GM23338 (cell line): ENCODE measurements around the gene NFX1. TPM values are rescaled to one million over a fixed set of nuclear protein-coding genes. Genes with fewer than 3 reads are reported as not detected.

Experiments
- ATAC-seq: fragments of 200-7000 bp; cut with Tn5 transposase; 3 replicates; pipeline ENCODE4 v1.9.1; 2020
- DNase-seq: peaks from one replicate; pipeline ENCODE4 v3.0.0-alpha.2; 2015; ENCODE audit warnings: low spot score
- H2AFZ ChIP-seq: fragments of 200-600 bp; sonication (generic); 2 replicates; pipeline ENCODE4 v1.8.0; 2016; ENCODE audit warnings: antibody characterized with exemption, mild to moderate bottlenecking, moderate library complexity
- H3F3A ChIP-seq: fragments of 200-600 bp; sonication (generic); replicated peaks from 2 replicates; pipeline ENCODE4 v1.8.0; 2017; ENCODE audit warnings: antibody characterized with exemption, mixed run types, low read depth
- H3K27ac ChIP-seq: fragments of 200-600 bp; sonication (generic); 2 replicates; pipeline ENCODE4 v1.6.1; 2016; ENCODE audit warnings: low read depth
- H3K27me3 ChIP-seq: fragments of 200-600 bp; sonication (generic); 2 replicates; pipeline ENCODE4 v1.8.0; 2016; ENCODE audit warnings: mild to moderate bottlenecking, mixed run types, moderate library complexity; ENCODE audit not compliant: insufficient read depth
- H3K36me3 ChIP-seq: fragments of 200-600 bp; sonication (generic); 2 replicates; pipeline ENCODE4 v1.8.0; 2016; ENCODE audit warnings: mild to moderate bottlenecking; ENCODE audit not compliant: insufficient read depth
- H3K4me1 ChIP-seq: fragments of 200-600 bp; sonication (generic); 2 replicates; pipeline ENCODE4 v1.8.0; 2016; ENCODE audit warnings: mild to moderate bottlenecking, moderate library complexity; ENCODE audit not compliant: insufficient read depth
- H3K4me2 ChIP-seq: fragments of 200-600 bp; sonication (generic); 2 replicates; pipeline ENCODE4 v1.7.1; 2017; ENCODE audit warnings: mixed run types
- H3K4me3 ChIP-seq: fragments of 200-600 bp; sonication (generic); 2 replicates; pipeline ENCODE4 v1.6.1; 2016; ENCODE audit warnings: mixed run types
- H3K79me2 ChIP-seq: fragments of 200-600 bp; sonication (generic); replicated peaks from 2 replicates; pipeline ENCODE4 v1.8.0; 2017; ENCODE audit warnings: mild to moderate bottlenecking; ENCODE audit not compliant: insufficient read depth
- H3K9me2 ChIP-seq: fragments of 200-600 bp; sonication (generic); 2 replicates; pipeline ENCODE4 v1.8.0; 2017; ENCODE audit not compliant: insufficient read depth
- H4K20me1 ChIP-seq: fragments of 200-600 bp; sonication (generic); replicated peaks from 2 replicates; pipeline ENCODE4 v1.8.0; 2017; ENCODE audit warnings: mild to moderate bottlenecking; ENCODE audit not compliant: insufficient read depth
- H3K27ac Mint-ChIP-seq: 2 replicates; pipeline ENCODE4 v1.8.0; 2020; ENCODE audit warnings: inconsistent platforms, mild to moderate bottlenecking, moderate library complexity, mixed read lengths
- H3K27me3 Mint-ChIP-seq: 3 replicates; pipeline ENCODE4 v1.8.0; 2022; ENCODE audit warnings: low read depth, mild to moderate bottlenecking, moderate library complexity, mixed read lengths, inconsistent platforms; ENCODE audit not compliant: insufficient read depth, poor library complexity
- H3K36me3 Mint-ChIP-seq: 3 replicates; pipeline ENCODE4 v1.8.0; 2021; ENCODE audit warnings: low read depth, mild to moderate bottlenecking, inconsistent platforms, moderate library complexity, mixed read lengths
- H3K4me1 Mint-ChIP-seq: 3 replicates; pipeline ENCODE4 v1.8.0; 2020; ENCODE audit warnings: mild to moderate bottlenecking, inconsistent platforms, mixed read lengths
- H3K4me3 Mint-ChIP-seq: 3 replicates; pipeline ENCODE4 v1.8.0; 2021; ENCODE audit warnings: moderate library complexity, mild to moderate bottlenecking, inconsistent platforms, mixed read lengths
- H3K9me3 Mint-ChIP-seq: 3 replicates; pipeline ENCODE4 v1.8.0; 2020; ENCODE audit warnings: moderate library complexity, mild to moderate bottlenecking, inconsistent platforms, mixed read lengths
- CREB1 ChIP-seq: fragments of 250-450 bp; sonication (Bioruptor Pico); IDR thresholded peaks from 2 replicates; pipeline ENCODE4 v1.5.0; 2020; ENCODE audit warnings: low read depth, mild to moderate bottlenecking, moderate library complexity
- CTCF ChIP-seq, 2 experiments: fragments of 200-600 bp in 1 of 2; sonication (generic) in 1 of 2; conservative IDR thresholded peaks; 2 replicates each; pipeline versions ENCODE4 v1.5.1 to v1.6.1; 2016 to 2017; ENCODE audit warnings: antibody characterized with exemption in 2 of 2, low read depth in 2 of 2, mild to moderate bottlenecking in 2 of 2, moderate library complexity in 1 of 2
- ETS1 ChIP-seq: IDR thresholded peaks from 2 replicates; pipeline ENCODE4 v1.6.1; 2016; ENCODE audit warnings: antibody characterized with exemption
- EZH2 ChIP-seq: fragments of 200-600 bp; sonication (generic); IDR thresholded peaks from one replicate; pipeline ENCODE4 v1.8.0; 2017; ENCODE audit warnings: antibody characterized with exemption, mild to moderate bottlenecking, low read depth; ENCODE audit not compliant: unreplicated experiment
- EZH2phosphoT487 ChIP-seq: fragments of 200-600 bp; sonication (generic); IDR thresholded peaks from one replicate; pipeline ENCODE4 v1.8.1; 2018; ENCODE audit warnings: antibody characterized with exemption; ENCODE audit not compliant: unreplicated experiment
- JUNB ChIP-seq: IDR thresholded peaks from one replicate; pipeline ENCODE4 v1.6.1; 2016; ENCODE audit warnings: antibody characterized with exemption; ENCODE audit not compliant: unreplicated experiment
- NANOG ChIP-seq: IDR thresholded peaks from 2 replicates; pipeline ENCODE4 v1.6.1; 2016; ENCODE audit warnings: antibody characterized with exemption, borderline replicate concordance
- POLR2AphosphoS5 ChIP-seq: IDR thresholded peaks from 2 replicates; pipeline ENCODE4 v1.6.1; 2016; ENCODE audit warnings: antibody characterized with exemption, low read depth
- STAT1 ChIP-seq: IDR thresholded peaks from one replicate; pipeline ENCODE4 v1.6.1; 2016; ENCODE audit warnings: antibody characterized with exemption; ENCODE audit not compliant: unreplicated experiment
- ZNF114 ChIP-seq: fragments of 250-450 bp; sonication (Bioruptor Pico); IDR thresholded peaks from 2 replicates; pipeline ENCODE4 v1.5.0; 2020; ENCODE audit warnings: mild to moderate bottlenecking, moderate library complexity
- ZNF331 ChIP-seq: fragments of 250-450 bp; sonication (Bioruptor Pico); IDR thresholded peaks from 2 replicates; pipeline ENCODE4 v1.5.0; 2020; ENCODE audit warnings: low read depth, mild to moderate bottlenecking, moderate library complexity
- ZNF462 ChIP-seq: fragments of 250-450 bp; sonication (Bioruptor Pico); IDR thresholded peaks from 2 replicates; pipeline ENCODE4 v1.5.0; 2020; ENCODE audit warnings: mild to moderate bottlenecking, moderate library complexity
- polyA plus RNA-seq: library from polyadenylated mRNA; unstranded; fragments of >200 nt; fragmentation: Nextera tagmentation; extraction: Ambion mirVana; gene quantifications from 2 replicates; pipeline ENCODE4 v1.2.1, GENCODE V29; 2016
- total RNA-seq: library from RNA; depleted of rRNA; stranded (reverse); fragments of >200 nt; shearing (Covaris generic); gene quantifications from 2 replicates; pipeline ENCODE4 v1.2.3, GENCODE V29; 2014
- TF ChIP-seq, protein P1 (sequence below): IDR thresholded peaks from one replicate; pipeline ENCODE4 v1.6.1; 2018; ENCODE audit warnings: antibody characterized with exemption; ENCODE audit not compliant: unreplicated experiment

NFX1 gene
- total and polyA plus RNA-seq, 2 experiments from 2014 or later, result 13.9 to 26.1 TPM

DNA sequence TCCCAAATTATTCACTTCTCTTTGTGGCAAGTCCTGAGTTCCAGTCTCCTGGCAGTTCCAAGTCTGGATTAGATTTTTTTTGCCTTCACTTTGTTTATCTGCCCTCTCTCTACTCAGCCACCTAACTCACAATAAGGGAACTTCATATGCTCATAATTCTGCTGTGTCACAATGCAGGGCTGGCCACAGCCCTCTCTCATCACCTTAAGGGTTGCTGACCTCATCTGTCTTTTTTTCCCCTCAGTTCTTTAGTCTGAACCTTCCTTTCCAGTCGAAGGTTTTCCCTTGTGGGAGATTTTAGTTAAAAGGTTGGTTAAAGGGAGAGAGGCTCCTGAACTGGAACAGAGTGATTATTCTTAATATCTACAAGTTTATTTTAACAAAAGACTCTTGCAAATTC is 29.9 kb upstream of the NFX1 start:
- Histone ChIP-seq H3F3A (no peaks in the 10 kb centered on the region), H3K36me3 (peaks cover 70% of the 10 kb centered on the region), H3K4me3 (no peak overlapping the region), H3K9me2 (no peaks in the 10 kb centered on the region), H3K4me2 (no peak overlapping the region), H3K4me1 (peaks cover under 1% of the 10 kb centered on the region; the same call in 1 of the 2 replicates), H3K27ac (no peak overlapping the region), H3K79me2 (peaks cover 33% of the 10 kb centered on the region), H2AFZ (no peak overlapping the region), H4K20me1 (peaks cover 19% of the 10 kb centered on the region; the same call in 1 of the 2 replicates), H3K27me3 (no peaks in the 10 kb centered on the region)
- peaks cover 8% of the 10 kb centered on the region; the same call in 2 of the 3 replicates for H3K4me1 Mint-ChIP-seq
- H3K36me3 Mint-ChIP-seq, result peaks cover 74% of the 10 kb centered on the region
- TF ChIP-seq JUNB, result no peak
- no peak for TF ChIP-seq CREB1
- no peak for TF ChIP-seq EZH2phosphoT487
- no peak for TF ChIP-seq ZNF462
- TF ChIP-seq, protein P1, sequence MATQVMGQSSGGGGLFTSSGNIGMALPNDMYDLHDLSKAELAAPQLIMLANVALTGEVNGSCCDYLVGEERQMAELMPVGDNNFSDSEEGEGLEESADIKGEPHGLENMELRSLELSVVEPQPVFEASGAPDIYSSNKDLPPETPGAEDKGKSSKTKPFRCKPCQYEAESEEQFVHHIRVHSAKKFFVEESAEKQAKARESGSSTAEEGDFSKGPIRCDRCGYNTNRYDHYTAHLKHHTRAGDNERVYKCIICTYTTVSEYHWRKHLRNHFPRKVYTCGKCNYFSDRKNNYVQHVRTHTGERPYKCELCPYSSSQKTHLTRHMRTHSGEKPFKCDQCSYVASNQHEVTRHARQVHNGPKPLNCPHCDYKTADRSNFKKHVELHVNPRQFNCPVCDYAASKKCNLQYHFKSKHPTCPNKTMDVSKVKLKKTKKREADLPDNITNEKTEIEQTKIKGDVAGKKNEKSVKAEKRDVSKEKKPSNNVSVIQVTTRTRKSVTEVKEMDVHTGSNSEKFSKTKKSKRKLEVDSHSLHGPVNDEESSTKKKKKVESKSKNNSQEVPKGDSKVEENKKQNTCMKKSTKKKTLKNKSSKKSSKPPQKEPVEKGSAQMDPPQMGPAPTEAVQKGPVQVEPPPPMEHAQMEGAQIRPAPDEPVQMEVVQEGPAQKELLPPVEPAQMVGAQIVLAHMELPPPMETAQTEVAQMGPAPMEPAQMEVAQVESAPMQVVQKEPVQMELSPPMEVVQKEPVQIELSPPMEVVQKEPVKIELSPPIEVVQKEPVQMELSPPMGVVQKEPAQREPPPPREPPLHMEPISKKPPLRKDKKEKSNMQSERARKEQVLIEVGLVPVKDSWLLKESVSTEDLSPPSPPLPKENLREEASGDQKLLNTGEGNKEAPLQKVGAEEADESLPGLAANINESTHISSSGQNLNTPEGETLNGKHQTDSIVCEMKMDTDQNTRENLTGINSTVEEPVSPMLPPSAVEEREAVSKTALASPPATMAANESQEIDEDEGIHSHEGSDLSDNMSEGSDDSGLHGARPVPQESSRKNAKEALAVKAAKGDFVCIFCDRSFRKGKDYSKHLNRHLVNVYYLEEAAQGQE, result no peak
- no peak for TF ChIP-seq POLR2AphosphoS5
- TF ChIP-seq ZNF331 (CRISPR knock-in tag), result no peak
- no peak for TF ChIP-seq CTCF (conservative IDR thresholded peaks at IDR 0.05; ENCODE audit: low read depth in 2 of 2)
- no peak for TF ChIP-seq ZNF114 (CRISPR knock-in tag)
- no peak for TF ChIP-seq NANOG
- no peak for TF ChIP-seq EZH2
- no peak for TF ChIP-seq STAT1
- TF ChIP-seq ETS1, result no peak
- ATAC-seq, result no peak
- no peak overlapping the region for H3K4me3 Mint-ChIP-seq
- no peak for DNase-seq
- no peaks in the 10 kb centered on the region for H3K9me3 Mint-ChIP-seq
- peaks cover under 1% of the 10 kb centered on the region for H3K27me3 Mint-ChIP-seq
- no peak overlapping the region for H3K27ac Mint-ChIP-seq
